CD4-positive, alpha-beta T cell treated with Interleukin-17A for 1 hour (primary cell): Measurements from ENCODE around the gene SERPINA5.
"Not testable (repeated sequence)": the region's sequence is repeated elsewhere in the genome, so short reads cannot be mapped to it uniquely, and the experiment has no call there.

Experiments
- DNase-seq: peaks from one replicate; pipeline ENCODE4 v3.0.0-alpha.2; 2020

The SERPINA5 gene

DNA sequence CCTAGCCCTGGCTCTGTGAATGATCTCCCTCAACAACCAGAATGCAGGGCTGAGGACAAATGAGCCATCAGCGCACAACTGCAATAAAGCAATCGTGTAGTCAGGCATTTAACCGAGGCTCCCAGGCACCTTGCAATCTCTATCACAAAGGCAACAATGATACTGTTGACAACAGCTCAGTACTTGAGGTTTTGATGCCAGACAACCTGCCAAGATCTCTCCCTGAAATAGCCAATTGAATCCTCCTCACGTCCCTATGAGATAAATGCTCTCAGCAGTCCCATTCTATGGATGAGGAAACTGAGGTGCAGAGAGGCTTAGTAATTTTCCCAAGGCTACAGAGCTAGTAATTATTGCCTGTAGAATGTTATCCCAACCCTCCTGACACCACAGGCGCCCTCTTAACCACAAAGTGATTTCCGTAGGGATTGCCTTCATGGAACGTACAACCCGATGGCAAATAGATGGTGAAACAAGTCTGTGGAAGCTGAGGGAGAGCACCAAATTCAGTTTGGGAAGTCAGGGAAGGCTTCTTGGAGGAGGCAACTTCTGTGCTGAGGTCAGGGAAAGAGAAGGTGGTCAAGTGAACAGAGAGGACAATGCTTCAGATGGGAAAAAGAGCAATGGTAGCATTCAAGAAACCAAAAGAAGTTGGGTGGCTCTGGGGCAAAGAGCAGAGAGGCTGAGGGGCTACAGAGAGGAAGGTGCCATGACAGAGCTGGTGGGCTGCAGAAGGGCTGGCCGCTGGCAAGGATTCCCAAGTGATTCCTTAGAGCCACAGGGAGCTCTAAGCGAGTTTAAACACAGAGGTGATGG is 43.5 kb downstream of the SERPINA5 start:
- DNase-seq: no peak

DNA sequence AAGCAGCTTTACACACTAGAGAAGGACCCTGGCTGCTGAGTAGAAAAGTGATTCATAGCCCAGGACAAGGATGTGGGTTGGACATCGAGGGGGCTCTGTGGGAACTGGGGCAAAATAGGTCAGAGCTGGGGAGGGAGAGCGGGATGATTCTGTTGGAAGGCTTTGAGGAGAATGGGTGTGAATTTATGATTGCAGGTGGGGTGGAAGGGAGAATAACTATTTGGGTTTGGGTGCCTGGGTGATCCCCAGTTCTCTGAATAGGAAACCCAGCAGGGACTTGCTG is 44.1 kb downstream of the SERPINA5 start:
- no peak for DNase-seq

DNA sequence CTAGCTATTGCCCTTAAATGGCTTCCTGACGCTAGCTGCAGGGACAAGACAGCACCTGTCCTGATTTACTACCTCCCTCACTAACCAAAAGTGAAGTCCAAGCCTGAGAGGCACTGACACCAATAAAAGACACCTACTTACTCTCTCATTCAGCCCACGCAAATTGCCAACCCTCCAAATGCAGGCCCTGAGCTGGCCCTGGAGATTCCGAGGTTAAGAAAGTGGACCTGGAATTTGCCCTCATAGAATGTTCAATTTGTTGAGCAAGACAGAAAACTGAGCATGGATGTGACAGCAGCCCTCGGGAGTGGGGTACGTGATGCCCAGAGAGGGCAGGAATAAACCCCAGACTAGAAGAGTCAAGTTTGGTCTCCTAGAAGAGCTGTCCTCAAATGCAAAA is 47.4 kb downstream of the SERPINA5 start:
- no peak for DNase-seq

DNA sequence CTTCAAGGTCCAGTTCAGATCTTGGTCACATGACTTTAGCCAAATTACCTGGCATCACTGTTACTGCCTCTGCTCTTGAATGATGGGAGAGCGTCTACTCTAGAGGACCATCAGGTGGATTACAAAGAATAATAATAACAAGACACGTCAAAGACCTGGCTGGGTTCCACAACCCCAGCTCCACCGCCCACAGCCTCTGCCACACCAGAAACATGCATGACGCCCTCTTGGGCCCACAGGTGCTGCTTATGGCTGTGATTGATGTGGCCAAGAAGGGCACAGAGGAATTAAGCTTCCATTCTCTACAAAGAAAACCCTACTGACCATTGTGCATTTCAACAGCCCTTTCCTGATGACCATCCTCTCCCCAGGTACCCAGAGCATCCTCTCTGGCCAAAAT is 49.2 kb downstream of the SERPINA5 start:
- DNase-seq: no peak

DNA sequence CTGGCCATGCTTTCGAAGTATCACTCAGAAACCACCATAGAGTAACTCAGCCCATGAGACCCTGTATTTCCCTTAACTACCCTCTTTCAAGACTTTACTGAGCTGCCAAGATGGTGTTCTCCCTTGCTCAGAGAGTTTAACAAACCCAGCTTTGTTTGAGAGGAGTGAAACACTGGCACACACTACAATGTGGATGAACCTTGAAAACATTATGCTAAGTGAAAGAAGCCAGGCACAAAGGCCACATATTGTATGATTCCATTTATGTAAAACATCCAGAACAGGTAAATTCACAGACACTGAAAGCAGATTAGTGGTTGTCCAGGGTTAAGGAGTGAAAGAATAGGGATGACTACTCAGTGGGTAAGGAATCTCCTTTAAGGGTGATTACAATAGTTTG is 49.8 kb downstream of the SERPINA5 start:
- no peak for DNase-seq

DNA sequence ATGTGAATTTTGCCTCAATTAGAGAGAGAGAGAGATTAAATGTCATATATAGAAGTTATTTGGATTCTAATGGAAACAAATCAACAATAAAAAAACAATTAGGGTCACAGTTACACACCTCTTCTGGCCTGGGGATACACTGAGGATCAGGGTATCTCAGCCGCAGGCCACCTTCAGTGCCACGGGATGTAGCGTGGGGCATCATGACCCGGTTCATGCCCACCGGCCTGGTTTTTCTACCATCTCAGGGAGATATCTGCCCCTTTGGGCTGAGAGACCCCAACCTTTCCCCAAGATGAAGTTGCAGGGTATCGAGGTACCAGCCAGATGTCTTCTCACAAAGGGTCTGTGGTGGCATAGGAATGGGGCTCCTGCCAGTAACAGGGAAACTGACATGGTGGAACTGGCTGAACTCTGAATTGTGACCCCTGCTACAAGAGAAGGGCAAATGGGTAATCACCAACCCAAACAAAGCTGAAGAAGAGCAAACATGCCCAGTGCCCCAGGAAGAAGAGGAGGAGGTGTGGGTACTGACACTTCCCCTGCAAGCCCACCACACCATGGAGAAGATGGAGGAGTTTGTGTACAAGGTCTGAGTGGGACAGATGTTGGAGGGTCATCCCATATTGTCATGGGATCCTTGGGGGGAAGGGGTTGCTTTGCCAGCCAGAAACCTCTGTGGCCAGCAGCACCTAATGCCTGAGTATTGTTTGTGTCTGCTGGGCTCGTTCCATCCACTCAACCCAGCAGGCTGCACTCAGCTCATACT is 50.5 kb downstream of the SERPINA5 start:
- DNase-seq: no peak

DNA sequence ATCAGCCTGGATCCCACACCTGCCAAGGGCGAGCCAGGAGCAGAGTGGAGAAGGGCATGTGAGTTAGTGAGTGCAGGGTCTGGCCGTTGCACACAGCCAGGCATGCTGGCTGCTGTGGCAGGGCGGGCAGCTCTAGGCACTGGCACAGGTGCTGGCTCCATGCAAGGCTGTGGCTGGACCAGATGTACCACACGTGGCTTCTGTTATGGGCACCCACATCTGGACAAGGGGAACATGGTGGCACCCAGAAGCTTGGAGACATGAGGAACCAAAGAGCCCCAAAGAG is 51.0 kb downstream of the SERPINA5 start:
- DNase-seq: no peak

DNA sequence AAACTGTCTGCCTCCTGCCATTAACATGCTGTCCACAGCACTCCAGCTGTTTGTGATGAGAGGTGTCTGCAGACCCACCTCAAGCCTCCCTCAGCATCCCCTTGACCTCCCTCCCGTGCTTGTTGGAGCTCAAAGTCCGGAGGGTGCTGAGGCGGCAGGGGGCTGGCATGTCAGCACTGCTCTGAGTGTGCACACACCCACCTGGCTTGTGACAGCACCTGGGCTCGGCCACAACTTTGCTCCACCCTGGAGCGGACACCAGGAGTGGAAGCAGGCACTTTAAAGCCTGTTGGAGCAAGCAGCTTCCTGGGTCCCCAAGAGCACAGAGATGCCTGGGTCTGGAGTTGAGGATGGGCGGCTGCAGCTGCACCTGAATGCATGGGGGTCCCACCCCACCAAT is 51.9 kb downstream of the SERPINA5 start:
- DNase-seq: no peak

DNA sequence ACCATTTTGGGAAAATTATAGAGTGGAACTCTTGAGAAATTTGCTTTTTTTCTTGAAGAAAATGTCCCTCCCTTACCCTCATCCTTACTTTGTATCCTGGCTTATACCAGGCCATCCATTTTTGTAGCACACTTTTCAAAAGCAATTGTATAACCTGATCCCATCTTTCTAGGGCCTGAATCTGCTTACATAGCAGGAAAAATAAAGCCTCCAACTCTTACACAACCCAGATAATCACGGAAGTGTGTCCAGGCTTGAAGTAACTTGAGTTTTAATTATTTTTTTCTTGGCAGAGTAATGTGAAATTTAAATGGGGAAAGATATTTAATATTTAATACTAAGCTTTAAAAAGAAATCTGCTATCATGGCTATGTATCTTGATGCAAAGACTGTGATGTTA is 53.9 kb downstream of the SERPINA5 start:
- no peak for DNase-seq

DNA sequence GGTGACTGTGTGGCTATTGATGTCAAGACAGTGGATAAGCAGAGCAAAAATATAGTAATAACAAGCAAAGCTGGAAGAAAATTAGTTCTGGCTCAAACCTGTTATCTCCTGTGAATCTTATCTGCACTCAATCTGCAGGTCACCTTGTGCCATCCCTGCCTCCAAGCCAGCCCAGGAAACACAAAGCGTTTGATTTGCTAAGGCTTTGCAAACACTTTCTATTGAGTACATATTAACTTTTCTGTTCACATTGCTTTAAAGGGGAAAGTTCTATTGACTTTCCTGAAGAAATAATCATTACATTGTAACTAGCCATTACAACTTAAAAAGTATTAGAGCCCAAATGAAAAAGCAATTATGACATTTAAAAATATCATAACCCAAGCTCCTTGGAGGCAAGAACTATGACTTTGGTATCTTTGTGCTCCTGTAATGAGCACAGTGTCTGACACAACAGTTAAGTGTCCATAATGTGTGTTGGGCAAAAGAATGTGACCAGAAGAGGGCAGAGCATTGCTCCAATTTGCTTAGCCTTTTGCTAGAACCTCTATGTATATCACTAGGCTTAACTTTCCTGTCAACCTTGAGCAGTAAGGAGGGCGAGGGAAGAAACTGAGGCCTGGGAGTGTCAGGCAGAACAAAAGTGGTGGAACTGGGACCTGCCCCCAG is 55.7 kb downstream of the SERPINA5 start:
- DNase-seq: no peak

DNA sequence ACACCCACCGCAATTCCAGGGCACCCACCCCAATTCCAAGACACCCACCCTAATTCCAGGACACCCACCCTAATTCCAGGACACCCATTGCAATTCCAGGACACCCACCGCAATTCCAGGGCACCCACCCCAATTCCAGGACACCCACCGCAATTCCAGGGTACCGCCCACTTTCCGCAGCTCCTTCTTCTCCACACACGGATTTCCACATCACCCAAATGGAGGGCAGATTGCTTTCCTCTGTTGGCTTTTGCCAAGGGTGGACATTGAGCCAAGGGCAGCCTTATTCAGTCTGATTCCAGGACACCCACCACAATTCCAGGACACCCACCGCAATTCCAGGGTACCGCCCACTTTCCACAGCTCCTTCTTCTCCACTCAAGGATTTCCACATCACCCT is 56.6 kb downstream of the SERPINA5 start:
- DNase-seq: not testable (repeated sequence)

DNA sequence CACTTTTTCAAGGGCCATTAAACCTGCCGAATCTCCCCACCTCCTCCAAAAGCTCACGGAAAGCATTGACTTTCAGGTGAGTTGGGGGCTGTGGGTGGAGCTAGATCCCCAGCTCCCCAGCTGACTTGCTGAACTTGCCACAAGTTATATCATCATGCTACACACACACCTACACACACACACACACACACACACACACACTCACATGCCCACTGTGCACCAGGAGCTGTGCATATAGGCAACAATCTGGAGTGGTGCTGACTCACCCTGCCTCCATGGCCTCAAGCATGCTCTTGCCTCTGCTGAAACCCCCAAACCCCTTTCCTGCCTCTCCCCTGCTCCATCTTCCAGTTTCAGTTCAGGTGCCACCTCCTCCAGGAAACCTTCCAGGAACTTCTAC is 57.1 kb downstream of the SERPINA5 start:
- no peak for DNase-seq

DNA sequence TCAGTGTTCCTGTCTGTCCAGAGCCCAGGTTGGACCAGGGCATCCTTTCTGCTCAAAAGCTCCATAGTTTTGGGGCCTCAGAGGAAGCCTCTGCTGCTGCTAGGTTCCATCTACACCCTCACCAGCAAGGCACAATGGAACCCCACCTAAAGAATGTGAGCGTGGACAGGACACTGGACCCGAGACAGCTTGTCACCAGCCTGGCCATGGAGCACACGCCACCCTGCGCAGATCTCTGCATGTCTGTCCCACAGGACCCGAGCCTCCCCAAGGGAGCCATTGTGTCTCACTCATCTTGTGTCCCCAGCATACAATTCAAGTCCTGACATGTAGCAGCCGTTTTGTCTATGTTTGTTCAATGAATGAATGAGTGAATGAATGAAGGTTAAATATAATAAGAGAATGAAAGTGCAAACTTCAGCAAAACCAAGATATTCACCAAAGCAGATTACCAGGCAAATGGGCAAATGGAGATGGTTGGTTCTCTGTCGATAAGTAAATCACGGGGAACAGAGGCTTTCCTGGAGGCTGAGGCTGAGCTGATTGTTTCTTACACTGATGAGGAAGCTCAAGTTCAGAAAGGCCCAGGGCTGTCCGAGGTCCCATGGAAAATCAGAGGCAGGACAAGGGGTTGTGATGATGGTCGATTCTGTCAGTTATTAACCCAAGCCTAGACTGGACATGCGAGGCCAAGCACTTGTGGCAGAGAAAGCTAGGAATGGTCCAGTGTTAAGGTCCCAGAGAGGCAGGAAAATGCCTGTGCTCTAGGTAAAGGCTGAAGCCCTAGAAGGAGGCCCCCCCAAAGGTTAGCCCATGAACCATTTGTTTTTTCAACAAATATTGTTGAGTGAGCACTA is 58.0 kb downstream of the SERPINA5 start:
- DNase-seq: no peak

DNA sequence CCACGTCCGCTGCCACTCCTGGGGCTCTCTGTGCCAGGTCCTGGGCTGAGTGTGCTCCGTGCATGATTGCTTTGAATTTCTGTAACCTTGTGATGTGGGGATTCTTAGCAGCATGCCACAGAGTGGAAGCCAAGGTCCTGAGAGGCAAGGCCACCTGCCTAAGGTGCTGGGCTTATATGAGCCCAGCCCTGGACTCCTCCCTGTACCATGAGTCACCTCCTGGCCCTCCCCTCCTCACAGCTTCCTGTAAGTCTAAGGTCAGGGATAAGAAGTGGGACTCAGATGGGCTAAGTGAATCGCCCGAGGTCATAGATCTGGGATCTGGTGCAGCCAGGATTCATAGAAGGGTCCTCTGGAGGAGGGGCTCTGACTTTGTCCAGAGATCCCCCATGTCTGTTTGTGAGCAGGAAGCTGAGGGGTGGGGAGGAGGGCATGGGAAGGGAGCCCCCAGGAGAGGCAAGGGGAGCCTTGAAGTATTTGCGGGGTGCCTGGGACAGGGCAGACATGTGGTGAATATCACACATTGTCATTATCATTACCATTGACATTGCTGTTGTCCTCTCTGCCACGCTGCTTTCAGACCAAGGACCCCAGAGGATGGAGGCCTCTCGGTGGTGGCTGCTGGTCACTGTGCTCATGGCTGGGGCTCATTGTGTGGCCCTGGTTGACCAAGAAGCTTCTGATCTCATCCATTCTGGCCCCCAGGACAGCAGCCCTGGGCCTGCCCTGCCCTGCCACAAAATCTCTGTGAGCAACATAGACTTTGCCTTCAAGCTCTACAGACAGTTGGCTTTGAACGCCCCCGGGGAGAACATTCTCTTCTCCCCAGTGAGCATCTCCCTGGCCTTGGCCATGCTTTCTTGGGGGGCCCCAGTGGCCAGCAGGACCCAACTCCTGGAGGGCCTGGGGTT is 59.8 kb downstream of the SERPINA5 start:
- DNase-seq: no peak

DNA sequence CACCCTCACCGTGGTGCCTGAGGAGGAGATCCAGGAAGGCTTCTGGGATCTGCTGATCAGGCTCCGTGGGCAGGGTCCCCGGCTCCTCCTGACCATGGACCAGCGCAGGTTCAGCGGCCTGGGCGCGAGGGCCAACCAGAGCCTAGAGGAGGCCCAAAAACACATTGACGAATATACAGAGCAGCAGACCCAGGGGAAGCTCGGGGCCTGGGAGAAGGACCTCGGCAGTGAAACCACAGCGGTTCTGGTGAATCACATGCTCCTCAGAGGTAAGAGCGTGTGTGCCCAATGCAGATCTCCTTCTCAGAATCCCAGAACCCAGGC is 60.4 kb downstream of the SERPINA5 start:
- no peak for DNase-seq
